Upper lobe of right lung (tissue), 1 donor: ENCODE measurements around the gene HLA-DMA. TPM values are rescaled to one million over a fixed set of nuclear protein-coding genes. Genes with fewer than 3 reads are reported as not detected.

Source experiments
- ATAC-seq: fragments of 200-7000 bp; cut with Tn5 transposase; one replicate; pipeline ENCODE4 v1.9.1; 2020; ENCODE audit warnings: mild to moderate bottlenecking, moderate library complexity
- DNase-seq: peaks from one replicate; pipeline ENCODE4 v3.0.0-alpha.2; 2020
- H3K27ac ChIP-seq: fragments of 200-600 bp; one replicate; pipeline ENCODE4 v1.8.0; 2022
- H3K27me3 ChIP-seq: fragments of 200-600 bp; one replicate; pipeline ENCODE4 v1.8.0; 2022; ENCODE audit warnings: mild to moderate bottlenecking
- H3K36me3 ChIP-seq: fragments of 200-600 bp; one replicate; pipeline ENCODE4 v1.8.0; 2022
- H3K4me1 ChIP-seq: fragments of 200-600 bp; one replicate; pipeline ENCODE4 v1.8.0; 2022
- H3K4me3 ChIP-seq: fragments of 200-600 bp; one replicate; pipeline ENCODE4 v1.8.0; 2022; ENCODE audit warnings: mild to moderate bottlenecking
- H3K9me3 ChIP-seq: fragments of 200-600 bp; one replicate; pipeline ENCODE4 v1.8.0; 2022
- CTCF ChIP-seq: fragments of 200-600 bp; IDR thresholded peaks from one replicate; pipeline ENCODE4 v1.8.0; 2022; ENCODE audit warnings: antibody characterized with exemption
- intact Hi-C: fragments of 100-400 bp; cut with DNase I; formaldehyde crosslinking; loops from one replicate; pipeline ENCODE4 v1.11.0; 2022
- total RNA-seq: library from RNA; stranded (reverse); fragmentation: NEBNext Ultra II Directional; extraction: Animal tissue kit (Norgen Biotek cat#: 25700); gene quantifications from one replicate; pipeline ENCODE4 v1.2.1, GENCODE V29; 2021
- donor health status: DM: no; HTN: yes; CAD: no; lungs with severe emphysema.

Gene HLA-DMA
- total RNA-seq, 1 donor from 2014 or later, result 197 TPM

GRCh38 chr6:32991972-32992371, 39.1 kb upstream of the HLA-DMA start:
- no peaks in the 10 kb centered on the region for H3K27me3 ChIP-seq
- no peak for ATAC-seq
- intact Hi-C loops, result no loop called here
- H3K9me3 ChIP-seq, result no peaks in the 10 kb centered on the region
- no peak overlapping the region for H3K4me3 ChIP-seq
- no peaks in the 10 kb centered on the region for H3K4me1 ChIP-seq
- no peak for TF ChIP-seq CTCF
- no peak overlapping the region for H3K27ac ChIP-seq
- DNase-seq, result no peak
- no peaks in the 10 kb centered on the region for H3K36me3 ChIP-seq

DNA sequence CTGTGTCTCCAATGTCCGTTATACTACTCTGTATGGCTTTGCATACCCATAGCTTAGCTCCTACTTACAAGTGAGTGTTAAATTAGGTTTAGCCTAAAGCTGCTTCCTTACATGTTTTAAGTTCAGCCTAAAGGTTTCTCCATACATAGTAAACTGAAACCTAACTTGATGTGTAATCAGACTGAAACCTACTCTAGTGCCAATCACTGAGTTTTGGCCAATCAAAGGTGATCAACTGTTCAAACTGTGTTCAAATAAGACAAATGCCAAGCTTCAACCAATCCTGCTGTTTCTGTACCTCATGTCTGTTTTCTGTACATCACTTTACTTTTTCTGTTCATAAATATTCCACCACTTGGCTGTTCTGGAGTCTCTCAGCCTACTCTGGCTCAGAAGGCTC, 36.5 kb upstream of the HLA-DMA start:
- H3K27me3 ChIP-seq, result no peaks in the 10 kb centered on the region
- intact Hi-C loops, result no loop called here
- no peak overlapping the region for H3K27ac ChIP-seq
- H3K36me3 ChIP-seq, result no peaks in the 10 kb centered on the region
- TF ChIP-seq CTCF, result no peak
- H3K4me1 ChIP-seq, result peaks cover 2% of the 10 kb centered on the region
- no peak overlapping the region for H3K4me3 ChIP-seq
- H3K9me3 ChIP-seq, result no peaks in the 10 kb centered on the region
- DNase-seq (no peak), ATAC-seq (no peak)

DNA sequence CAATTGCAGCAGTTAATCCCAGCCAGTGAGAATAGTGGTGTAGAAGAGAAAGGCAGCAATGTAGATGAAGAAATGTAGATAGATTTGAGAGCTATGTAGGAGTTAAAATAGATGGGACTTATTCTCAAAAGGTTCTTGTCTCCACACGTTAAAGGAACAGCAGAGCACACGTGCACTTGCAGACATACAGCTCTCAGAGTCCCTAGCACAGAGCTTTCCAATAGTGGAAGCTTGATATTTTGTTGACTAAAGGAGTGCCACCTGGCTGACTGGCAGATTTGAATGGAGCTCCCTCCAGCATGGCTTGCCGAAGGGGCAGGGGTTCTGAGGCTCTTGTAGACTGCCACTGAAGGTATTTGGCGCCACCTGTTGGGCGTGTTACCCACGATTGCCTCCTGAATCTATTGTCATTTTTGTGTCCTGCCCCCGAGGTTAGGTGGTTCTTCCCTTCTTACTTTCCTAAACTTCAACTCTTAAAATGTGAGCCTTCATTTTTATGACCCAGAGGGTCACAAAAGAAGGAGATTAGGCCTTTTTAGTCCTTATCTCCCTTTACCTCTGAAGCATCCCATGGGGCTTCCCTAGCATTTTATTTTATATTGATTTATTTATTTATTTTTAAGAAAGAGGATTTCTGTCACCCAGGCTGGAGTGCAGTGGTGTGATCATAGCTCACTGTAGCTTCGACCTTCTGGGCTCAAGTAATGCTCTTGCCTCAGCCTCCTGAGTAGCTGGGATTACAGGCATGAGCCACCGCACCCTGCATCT, 31.9 kb upstream of the HLA-DMA start:
- ATAC-seq, result peak; percentile 97
- H3K9me3 ChIP-seq, result no peaks in the 10 kb centered on the region

GRCh38 chr6:32983964-32984621, 31.2 kb upstream of the HLA-DMA start:
- intact Hi-C loops, result no loop called here
- TF ChIP-seq CTCF, result no peak
- H3K27ac ChIP-seq, result no peak overlapping the region
- peaks cover 13% of the 10 kb centered on the region for H3K4me1 ChIP-seq
- no peaks in the 10 kb centered on the region for H3K27me3 ChIP-seq
- peaks cover 31% of the 10 kb centered on the region for H3K36me3 ChIP-seq
- H3K4me3 ChIP-seq, result no peak overlapping the region
- H3K9me3 ChIP-seq, result no peaks in the 10 kb centered on the region
- DNase-seq (no peak), ATAC-seq (no peak)

More for the DNA sequence above, 31.9 kb upstream of the HLA-DMA start:
- TF ChIP-seq CTCF, result peak; percentile 92
- peaks cover 13% of the 10 kb centered on the region for H3K4me1 ChIP-seq
- peaks cover 24% of the 10 kb centered on the region for H3K36me3 ChIP-seq
- DNase-seq, result peak; percentile 93
- H3K27me3 ChIP-seq, result no peaks in the 10 kb centered on the region
- H3K27ac ChIP-seq, result no peak overlapping the region
- intact Hi-C loops, result no loop called here
- no peak overlapping the region for H3K4me3 ChIP-seq

DNA sequence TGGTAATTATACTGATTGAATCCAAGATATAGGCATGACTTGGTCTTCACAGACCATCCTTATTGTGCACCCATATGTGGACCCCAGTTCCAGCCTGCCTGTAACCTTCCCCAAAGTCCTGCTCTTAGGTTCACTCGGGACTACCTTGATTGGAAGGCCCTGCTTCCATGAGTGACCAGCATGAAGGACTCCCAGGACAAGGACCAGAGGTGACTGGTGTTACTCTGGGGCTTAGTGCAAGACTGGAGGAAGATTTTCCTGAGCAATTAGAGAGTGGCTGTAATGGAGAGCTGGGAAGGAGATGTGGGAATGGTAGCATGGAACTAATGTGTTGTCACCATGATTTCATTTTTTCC, 30.6 kb upstream of the HLA-DMA start:
- Histone ChIP-seq H3K9me3 (no peaks in the 10 kb centered on the region), H3K4me3 (no peak overlapping the region), H3K27me3 (no peaks in the 10 kb centered on the region), H3K36me3 (peaks cover 37% of the 10 kb centered on the region), H3K4me1 (peaks cover 13% of the 10 kb centered on the region), H3K27ac (no peak overlapping the region)
- TF ChIP-seq CTCF, result no peak
- DNase-seq (no peak), ATAC-seq (no peak)
- intact Hi-C loops, result no loop called here
